HCT116 (cell line): Measurements from ENCODE around the gene ATXN7L2.

Experiments used
- CEBPB ChIP-seq: IDR thresholded peaks from 2 replicates; pipeline ENCODE4 v1.6.1; 2012; ENCODE audit warnings: low read depth
- ELF1 ChIP-seq: IDR thresholded peaks from 2 replicates; pipeline ENCODE4 v1.6.1; 2012; ENCODE audit warnings: low read depth, borderline replicate concordance
- FOSL1 ChIP-seq: IDR thresholded peaks from 2 replicates; pipeline ENCODE4 v1.6.1; 2012; ENCODE audit warnings: low read depth
- POLR2A ChIP-seq: IDR thresholded peaks from 2 replicates; pipeline ENCODE4 v1.7.0; 2011; ENCODE audit warnings: borderline replicate concordance; ENCODE audit not compliant: insufficient read depth, insufficient read length; ENCODE audit errors: extremely low read depth
- RAD21 ChIP-seq: IDR thresholded peaks from 2 replicates; pipeline ENCODE4 v1.6.1; 2012; ENCODE audit warnings: low read depth, mild to moderate bottlenecking
- SIN3A ChIP-seq: IDR thresholded peaks from 2 replicates; pipeline ENCODE4 v1.6.1; 2012; ENCODE audit warnings: low read depth
- SRF ChIP-seq: IDR thresholded peaks from 2 replicates; pipeline ENCODE4 v1.6.1; 2012; ENCODE audit warnings: low read depth
- ZFX ChIP-seq: fragments of 450-650 bp; IDR thresholded peaks from 2 replicates; pipeline ENCODE4 v1.6.1; 2017
- TF ChIP-seq, protein P1 (sequence below), 3 experiments: fragments of 200-600 bp in 1 of 3; sonication (generic) in 1 of 3; IDR thresholded peaks in 2 of 3; conservative IDR thresholded peaks in 1 of 3; 2 replicates each; pipeline ENCODE4 v1.5.1; 2012 to 2017; ENCODE audit warnings: low read depth in 2 of 3, low read length in 2 of 3, antibody characterized with exemption in 1 of 3, borderline replicate concordance in 1 of 3, control low read depth in 1 of 3, mild to moderate bottlenecking in 1 of 3, mixed read lengths in 1 of 3, mixed run types in 1 of 3, moderate library complexity in 1 of 3; ENCODE audit not compliant: insufficient read depth in 1 of 3
- TF ChIP-seq, protein P2 (sequence below): IDR thresholded peaks from 2 replicates; pipeline ENCODE4 v1.6.1; 2012

DNA sequence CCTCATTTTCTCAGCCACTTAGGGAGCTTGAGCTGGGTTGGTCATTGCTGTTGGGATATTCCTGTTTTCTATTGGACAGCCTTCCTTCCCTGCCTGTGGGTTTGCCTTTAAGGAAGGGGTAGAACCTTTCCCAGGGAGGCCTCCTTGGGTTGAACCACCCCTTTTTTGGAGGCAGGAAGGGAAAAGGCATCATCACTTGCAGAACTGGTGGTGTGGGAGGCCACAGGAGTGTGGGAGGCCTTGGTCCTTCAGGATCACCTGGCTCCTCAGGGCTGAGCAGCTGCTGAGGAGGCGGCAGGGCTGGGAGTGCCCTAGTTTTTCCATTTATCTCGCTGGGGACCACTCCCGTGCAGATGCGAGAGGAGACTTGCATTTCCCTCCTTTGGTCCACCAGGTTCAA, 9.5 kb downstream of the ATXN7L2 start:
- no peak for TF ChIP-seq SRF
- no peak for TF ChIP-seq POLR2A
- TF ChIP-seq, protein P1, sequence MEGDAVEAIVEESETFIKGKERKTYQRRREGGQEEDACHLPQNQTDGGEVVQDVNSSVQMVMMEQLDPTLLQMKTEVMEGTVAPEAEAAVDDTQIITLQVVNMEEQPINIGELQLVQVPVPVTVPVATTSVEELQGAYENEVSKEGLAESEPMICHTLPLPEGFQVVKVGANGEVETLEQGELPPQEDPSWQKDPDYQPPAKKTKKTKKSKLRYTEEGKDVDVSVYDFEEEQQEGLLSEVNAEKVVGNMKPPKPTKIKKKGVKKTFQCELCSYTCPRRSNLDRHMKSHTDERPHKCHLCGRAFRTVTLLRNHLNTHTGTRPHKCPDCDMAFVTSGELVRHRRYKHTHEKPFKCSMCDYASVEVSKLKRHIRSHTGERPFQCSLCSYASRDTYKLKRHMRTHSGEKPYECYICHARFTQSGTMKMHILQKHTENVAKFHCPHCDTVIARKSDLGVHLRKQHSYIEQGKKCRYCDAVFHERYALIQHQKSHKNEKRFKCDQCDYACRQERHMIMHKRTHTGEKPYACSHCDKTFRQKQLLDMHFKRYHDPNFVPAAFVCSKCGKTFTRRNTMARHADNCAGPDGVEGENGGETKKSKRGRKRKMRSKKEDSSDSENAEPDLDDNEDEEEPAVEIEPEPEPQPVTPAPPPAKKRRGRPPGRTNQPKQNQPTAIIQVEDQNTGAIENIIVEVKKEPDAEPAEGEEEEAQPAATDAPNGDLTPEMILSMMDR (IDR thresholded peaks at IDR 0.05 in 2 of 3, conservative IDR thresholded peaks at IDR 0.05 in 1 of 3; ENCODE audit: borderline replicate concordance in 1 of 3, insufficient read depth in 1 of 3, low read depth in 2 of 3, low read length in 2 of 3): no peak
- no peak for TF ChIP-seq ELF1
- TF ChIP-seq FOSL1: no peak
- TF ChIP-seq SIN3A: no peak
- no peak for TF ChIP-seq CEBPB
- TF ChIP-seq RAD21: no peak
- TF ChIP-seq, protein P2, sequence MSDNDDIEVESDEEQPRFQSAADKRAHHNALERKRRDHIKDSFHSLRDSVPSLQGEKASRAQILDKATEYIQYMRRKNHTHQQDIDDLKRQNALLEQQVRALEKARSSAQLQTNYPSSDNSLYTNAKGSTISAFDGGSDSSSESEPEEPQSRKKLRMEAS: no peak
- no peak for TF ChIP-seq ZFX
